Measurements from ENCODE around the gene EIF4ENIF1.
A peak's percentile ranks its signal among the peaks of the same experiment; 100 is the strongest.
"Not testable (repeated sequence)": the region's sequence is repeated elsewhere in the genome, so short reads cannot be mapped to it uniquely, and the experiment has no call there.

The EIF4ENIF1 gene

GRCh38 chr22:31530823-31531195, 41.2 kb upstream of the EIF4ENIF1 start:
- in situ Hi-C loops (cut with HindIII; ENCODE audit: low sequenced_read_pairs) = no loop called here
- peak; percentile 81 for DNase-seq (ENCODE audit: low read depth, low spot score)
- TF ChIP-seq CTCF (IDR thresholded peaks at IDR 0.05; ENCODE audit: low read depth, low read length) = no peak
- no peak overlapping the region for H3K4me3 ChIP-seq (ENCODE audit: low read depth, low read length)

- DNase-seq (ENCODE audit: low read depth, low spot score) = no peak
- H3K4me3 ChIP-seq (ENCODE audit: low read depth, low read length) = no peak overlapping the region
- in situ Hi-C loops (cut with HindIII; ENCODE audit: low sequenced_read_pairs) = no loop called here
- no peak for TF ChIP-seq CTCF (IDR thresholded peaks at IDR 0.05; ENCODE audit: low read depth, low read length)
Measured at GRCh38 chr22:31526270-31526669, 36.6 kb upstream of the EIF4ENIF1 start.

GRCh38 chr22:31524132-31524531, 34.5 kb upstream of the EIF4ENIF1 start:
- H3K4me3 ChIP-seq (ENCODE audit: low read depth, low read length); DNase-seq (ENCODE audit: low read depth, low spot score); in situ Hi-C loops (cut with HindIII; ENCODE audit: low sequenced_read_pairs): not testable (repeated sequence)

- no peak for DNase-seq (ENCODE audit: low read depth, low spot score)
- TF ChIP-seq CTCF (IDR thresholded peaks at IDR 0.05; ENCODE audit: low read depth, low read length) = no peak
- in situ Hi-C loops (cut with HindIII; ENCODE audit: low sequenced_read_pairs) = no loop called here
- H3K4me3 ChIP-seq (ENCODE audit: low read depth, low read length) = no peak overlapping the region
Measured at GRCh38 chr22:31520051-31520450, 30.4 kb upstream of the EIF4ENIF1 start.

- TF ChIP-seq CTCF (IDR thresholded peaks at IDR 0.05; ENCODE audit: low read depth, low read length) = no peak
- no peak overlapping the region for H3K4me3 ChIP-seq (ENCODE audit: low read depth, low read length)
- DNase-seq (ENCODE audit: low read depth, low spot score) = no peak
- in situ Hi-C loops (cut with HindIII; ENCODE audit: low sequenced_read_pairs) = no loop called here
Measured at GRCh38 chr22:31509061-31509762, 19.6 kb upstream of the EIF4ENIF1 start.

GRCh38 chr22:31508536-31508935, 18.9 kb upstream of the EIF4ENIF1 start:
- H3K4me3 ChIP-seq (ENCODE audit: low read depth, low read length) = no peak overlapping the region
- no peak for DNase-seq (ENCODE audit: low read depth, low spot score)
- in situ Hi-C loops (cut with HindIII; ENCODE audit: low sequenced_read_pairs) = no loop called here
- TF ChIP-seq CTCF (IDR thresholded peaks at IDR 0.05; ENCODE audit: low read depth, low read length) = no peak

GRCh38 chr22:31507517-31507916, 17.9 kb upstream of the EIF4ENIF1 start:
- H3K4me3 ChIP-seq (ENCODE audit: low read depth, low read length); DNase-seq (ENCODE audit: low read depth, low spot score); in situ Hi-C loops (cut with HindIII; ENCODE audit: low sequenced_read_pairs): not testable (repeated sequence)

- no peak overlapping the region for H3K4me3 ChIP-seq (ENCODE audit: low read depth, low read length)
- in situ Hi-C loops (cut with HindIII; ENCODE audit: low sequenced_read_pairs) = no loop called here
- no peak for TF ChIP-seq CTCF (IDR thresholded peaks at IDR 0.05; ENCODE audit: low read depth, low read length)
- DNase-seq (ENCODE audit: low read depth, low spot score) = peak; percentile 22
Measured at GRCh38 chr22:31504282-31504681, 14.6 kb upstream of the EIF4ENIF1 start.
